Neural progenitor cell (in vitro differentiated cells): ENCODE results near the gene PGC. TPM values are rescaled to one million over a fixed set of nuclear protein-coding genes. Genes with fewer than 3 reads are reported as not detected.
A peak's percentile ranks its signal among the peaks of the same experiment; 100 is the strongest.

Experiments
- DNase-seq: peaks from one replicate; pipeline ENCODE4 v3.0.0-alpha.2; 2016; ENCODE audit warnings: low spot score
- H2AFZ ChIP-seq: fragments of 200-600 bp; sonication (generic); replicated peaks from 2 replicates; pipeline ENCODE4 v1.6.1; 2016; ENCODE audit warnings: antibody characterized with exemption
- H3F3A ChIP-seq: fragments of 200-600 bp; sonication (generic); 2 replicates; pipeline ENCODE4 v1.6.1; 2016; ENCODE audit warnings: antibody characterized with exemption, low read depth
- H3K27ac ChIP-seq: fragments of 200-600 bp; sonication (generic); 2 replicates; pipeline ENCODE4 v1.5.1; 2016; ENCODE audit warnings: mild to moderate bottlenecking
- H3K27me3 ChIP-seq: fragments of 200-600 bp; sonication (generic); 2 replicates; pipeline ENCODE4 v1.6.1; 2016; ENCODE audit warnings: mild to moderate bottlenecking, moderate library complexity
- H3K36me3 ChIP-seq: fragments of 200-600 bp; sonication (generic); 2 replicates; pipeline ENCODE4 v1.5.1; 2016
- H3K4me1 ChIP-seq: fragments of 200-600 bp; sonication (generic); 2 replicates; pipeline ENCODE4 v1.6.1; 2016; ENCODE audit warnings: mixed run types
- H3K4me2 ChIP-seq: fragments of 200-600 bp; sonication (generic); 2 replicates; pipeline ENCODE4 v1.6.1; 2016
- H3K4me3 ChIP-seq: fragments of 200-600 bp; sonication (generic); 2 replicates; pipeline ENCODE4 v1.5.1; 2016
- H3K79me2 ChIP-seq: fragments of 200-600 bp; sonication (generic); 2 replicates; pipeline ENCODE4 v1.6.1; 2016; ENCODE audit warnings: low read depth
- H3K9ac ChIP-seq: fragments of 200-600 bp; sonication (generic); 2 replicates; pipeline ENCODE4 v1.6.1; 2016
- H3K9me3 ChIP-seq: fragments of 200-600 bp; sonication (generic); 2 replicates; pipeline ENCODE4 v1.5.1; 2016; ENCODE audit warnings: low read depth
- H4K20me1 ChIP-seq: fragments of 200-600 bp; sonication (generic); 2 replicates; pipeline ENCODE4 v1.6.1; 2016; ENCODE audit warnings: low read depth
- H3K27ac Mint-ChIP-seq: 3 replicates; pipeline ENCODE4 v1.8.0; 2021; ENCODE audit warnings: mixed read lengths
- H3K27me3 Mint-ChIP-seq: 2 replicates; pipeline ENCODE4 v1.8.0; 2022; ENCODE audit warnings: low read depth, mild to moderate bottlenecking, inconsistent platforms, moderate library complexity, mixed read lengths; ENCODE audit not compliant: insufficient read depth
- H3K36me3 Mint-ChIP-seq: 3 replicates; pipeline ENCODE4 v1.8.0; 2021; ENCODE audit warnings: mixed read lengths
- H3K4me1 Mint-ChIP-seq: 3 replicates; pipeline ENCODE4 v1.8.0; 2021; ENCODE audit warnings: mixed read lengths
- H3K4me3 Mint-ChIP-seq: 3 replicates; pipeline ENCODE4 v1.8.0; 2021; ENCODE audit warnings: mild to moderate bottlenecking, moderate library complexity, mixed read lengths
- H3K9me3 Mint-ChIP-seq: 3 replicates; pipeline ENCODE4 v1.8.0; 2020; ENCODE audit warnings: mixed read lengths
- EZH2 ChIP-seq: fragments of 200-600 bp; sonication (generic); IDR thresholded peaks from 2 replicates; pipeline ENCODE4 v1.6.1; 2017; ENCODE audit warnings: antibody characterized with exemption, mild to moderate bottlenecking, moderate library complexity
- EZH2phosphoT487 ChIP-seq: fragments of 200-600 bp; sonication (generic); IDR thresholded peaks from 2 replicates; pipeline ENCODE4 v1.6.1; 2017; ENCODE audit warnings: antibody characterized with exemption
- total RNA-seq: library from RNA; depleted of rRNA; stranded (reverse); fragments of >200 nt; gene quantifications from 2 replicates; pipeline ENCODE4 v1.2.3, GENCODE V29; 2015; ENCODE audit warnings: low replicate concordance
- TF ChIP-seq, protein P1 (sequence below): fragments of 200-600 bp; sonication (generic); IDR thresholded peaks from 2 replicates; pipeline ENCODE4 v1.5.1; 2017; ENCODE audit warnings: antibody characterized with exemption, mild to moderate bottlenecking

Gene PGC
- total RNA-seq, 1 donor from 2014 or later: not detected

DNA sequence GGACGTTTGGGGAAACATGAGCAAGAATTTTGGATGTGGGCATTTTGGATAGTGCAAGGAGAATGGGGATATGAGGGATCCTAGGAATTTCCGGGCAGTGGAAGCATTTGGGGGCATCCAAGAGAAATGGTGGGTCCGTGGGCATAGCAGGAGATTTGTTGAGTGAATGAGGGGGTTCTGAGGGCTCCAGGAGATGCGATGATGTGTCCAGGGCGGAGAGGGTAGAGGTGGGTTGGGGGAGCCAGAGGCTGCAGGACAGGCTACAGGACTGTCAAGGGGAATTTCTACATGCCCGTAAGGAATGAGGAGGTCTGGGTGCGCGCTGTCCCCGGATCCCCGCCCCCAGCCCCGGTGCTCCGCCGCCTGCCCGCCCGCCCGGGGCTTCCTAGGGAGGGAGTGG, 32.1 kb upstream of the PGC start:
- Mint-ChIP-seq H3K27ac (peak overlapping the region; percentile 19), H3K36me3 (peaks cover 3% of the 10 kb centered on the region), H3K27me3 (peaks cover 8% of the 10 kb centered on the region), H3K9me3 (no peaks in the 10 kb centered on the region), H3K4me3 (peak overlapping the region; percentile 91), H3K4me1 (peaks cover 11% of the 10 kb centered on the region)
- Histone ChIP-seq H2AFZ (no peak overlapping the region), H3K36me3 (no peaks in the 10 kb centered on the region), H3K27me3 (peaks cover 19% of the 10 kb centered on the region), H3K4me1 (peaks cover 12% of the 10 kb centered on the region), H3F3A (peaks cover 4% of the 10 kb centered on the region), H4K20me1 (no peaks in the 10 kb centered on the region), H3K9ac (peak overlapping the region; percentile 57), H3K4me2 (peak overlapping the region; percentile 97), H3K9me3 (no peaks in the 10 kb centered on the region), H3K27ac (no peak overlapping the region), H3K4me3 (peak overlapping the region; percentile 84), H3K79me2 (no peaks in the 10 kb centered on the region)
- TF ChIP-seq EZH2phosphoT487: no peak
- TF ChIP-seq, protein P1, sequence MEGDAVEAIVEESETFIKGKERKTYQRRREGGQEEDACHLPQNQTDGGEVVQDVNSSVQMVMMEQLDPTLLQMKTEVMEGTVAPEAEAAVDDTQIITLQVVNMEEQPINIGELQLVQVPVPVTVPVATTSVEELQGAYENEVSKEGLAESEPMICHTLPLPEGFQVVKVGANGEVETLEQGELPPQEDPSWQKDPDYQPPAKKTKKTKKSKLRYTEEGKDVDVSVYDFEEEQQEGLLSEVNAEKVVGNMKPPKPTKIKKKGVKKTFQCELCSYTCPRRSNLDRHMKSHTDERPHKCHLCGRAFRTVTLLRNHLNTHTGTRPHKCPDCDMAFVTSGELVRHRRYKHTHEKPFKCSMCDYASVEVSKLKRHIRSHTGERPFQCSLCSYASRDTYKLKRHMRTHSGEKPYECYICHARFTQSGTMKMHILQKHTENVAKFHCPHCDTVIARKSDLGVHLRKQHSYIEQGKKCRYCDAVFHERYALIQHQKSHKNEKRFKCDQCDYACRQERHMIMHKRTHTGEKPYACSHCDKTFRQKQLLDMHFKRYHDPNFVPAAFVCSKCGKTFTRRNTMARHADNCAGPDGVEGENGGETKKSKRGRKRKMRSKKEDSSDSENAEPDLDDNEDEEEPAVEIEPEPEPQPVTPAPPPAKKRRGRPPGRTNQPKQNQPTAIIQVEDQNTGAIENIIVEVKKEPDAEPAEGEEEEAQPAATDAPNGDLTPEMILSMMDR: no peak
- no peak for TF ChIP-seq EZH2
- no peak for DNase-seq

DNA sequence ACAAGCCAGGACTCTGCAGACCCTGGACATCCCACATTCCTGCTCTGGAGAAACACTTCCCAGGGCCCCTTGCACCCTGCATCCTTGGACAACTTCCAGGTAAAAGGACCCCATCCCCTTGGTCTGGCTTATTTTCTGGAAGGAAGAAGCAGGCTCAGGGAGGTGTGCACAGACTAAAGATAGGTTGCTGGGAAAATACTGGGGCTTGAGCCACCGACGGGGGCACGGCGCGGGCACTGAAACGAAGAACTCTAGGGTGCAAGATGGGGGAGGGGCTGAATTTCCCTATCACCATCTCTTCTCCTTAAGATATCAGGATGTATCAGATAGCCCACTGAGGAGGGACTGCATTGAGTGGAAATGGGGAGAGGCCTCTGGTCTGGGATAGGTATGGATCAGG, 31.7 kb upstream of the PGC start:
- Histone ChIP-seq H3K36me3 (no peaks in the 10 kb centered on the region), H3K9me3 (no peaks in the 10 kb centered on the region), H3K4me1 (peaks cover 12% of the 10 kb centered on the region), H3K4me3 (peak overlapping the region; percentile 84), H3F3A (peaks cover 4% of the 10 kb centered on the region), H2AFZ (no peak overlapping the region), H4K20me1 (no peaks in the 10 kb centered on the region), H3K27ac (no peak overlapping the region), H3K4me2 (peak overlapping the region; percentile 97), H3K9ac (peak overlapping the region; percentile 57), H3K27me3 (peaks cover 16% of the 10 kb centered on the region), H3K79me2 (no peaks in the 10 kb centered on the region)
- H3K36me3 Mint-ChIP-seq: peaks cover 5% of the 10 kb centered on the region
- TF ChIP-seq, protein P1: no peak
- no peak for TF ChIP-seq EZH2phosphoT487
- no peak for TF ChIP-seq EZH2
- H3K27me3 Mint-ChIP-seq: peaks cover 8% of the 10 kb centered on the region
- H3K4me1 Mint-ChIP-seq: peaks cover 11% of the 10 kb centered on the region
- no peak for DNase-seq
- H3K9me3 Mint-ChIP-seq: no peaks in the 10 kb centered on the region
- peak overlapping the region; percentile 91 for H3K4me3 Mint-ChIP-seq
- H3K27ac Mint-ChIP-seq: no peak overlapping the region

- peak overlapping the region; percentile 91 for H3K4me3 Mint-ChIP-seq
- H3K36me3 Mint-ChIP-seq: peaks cover 5% of the 10 kb centered on the region
- no peak overlapping the region for H3K4me3 ChIP-seq
- no peak overlapping the region for H3K9ac ChIP-seq
- H3K9me3 Mint-ChIP-seq: no peaks in the 10 kb centered on the region
- no peak for DNase-seq
- H3K36me3 ChIP-seq: no peaks in the 10 kb centered on the region
- H2AFZ ChIP-seq: no peak overlapping the region
- H3K79me2 ChIP-seq: no peaks in the 10 kb centered on the region
- H3K4me1 ChIP-seq: peaks cover 12% of the 10 kb centered on the region
- no peaks in the 10 kb centered on the region for H4K20me1 ChIP-seq
- H3K27me3 ChIP-seq: peaks cover 12% of the 10 kb centered on the region
- peaks cover 8% of the 10 kb centered on the region for H3K27me3 Mint-ChIP-seq
- no peak overlapping the region for H3K27ac Mint-ChIP-seq
- no peaks in the 10 kb centered on the region for H3K9me3 ChIP-seq
- peaks cover 4% of the 10 kb centered on the region for H3F3A ChIP-seq
- H3K4me1 Mint-ChIP-seq: peaks cover 11% of the 10 kb centered on the region
- TF ChIP-seq EZH2phosphoT487 (no peak), EZH2 (no peak)
- TF ChIP-seq, protein P1: no peak
- H3K27ac ChIP-seq: no peak overlapping the region
- H3K4me2 ChIP-seq: no peak overlapping the region
Measured at GRCh38 chr6:41777551-41778285, 30.5 kb upstream of the PGC start.
